Prostate gland (tissue), 2 donors: ENCODE results near the gene JADE2. TPM values are rescaled to one million over a fixed set of nuclear protein-coding genes. Genes with fewer than 3 reads are reported as not detected.
A peak's percentile ranks its signal among the peaks of the same experiment; 100 is the strongest.
"Not testable (repeated sequence)": the region's sequence is repeated elsewhere in the genome, so short reads cannot be mapped to it uniquely, and the experiment has no call there.

Experiments
- DNase-seq: peaks from one replicate; pipeline ENCODE4 v3.0.0-alpha.2; 2019; ENCODE audit warnings: low spot score
- H3K27ac ChIP-seq, 2 donors: fragments of 200-600 bp; sonication (generic); 2 replicates each; pipeline ENCODE4 v1.5.1; 2017 to 2019
- H3K27me3 ChIP-seq: fragments of 200-600 bp; sonication (generic); replicated peaks from 2 replicates; pipeline ENCODE4 v1.5.1; 2019; ENCODE audit not compliant: insufficient read depth
- H3K36me3 ChIP-seq, 2 donors: fragments of 200-600 bp; sonication (generic); 1 replicate in 1 of 2; 2 replicates in 1 of 2; pipeline versions ENCODE4 v1.5.1 to v1.8.1; 2017 to 2019
- H3K4me1 ChIP-seq: fragments of 200-600 bp; sonication (generic); replicated peaks from 2 replicates; pipeline ENCODE4 v1.5.1; 2019
- H3K4me3 ChIP-seq, 2 donors: fragments of 200-600 bp; sonication (generic); 2 replicates each; pipeline ENCODE4 v1.5.1; 2017 to 2019
- H3K9me3 ChIP-seq: fragments of 200-600 bp; sonication (generic); 2 replicates; pipeline ENCODE4 v1.5.1; 2017
- POLR2A ChIP-seq: fragments of 450-650 bp; IDR thresholded peaks from one replicate; pipeline ENCODE4 v1.6.1; 2016; ENCODE audit warnings: antibody characterized with exemption, mild to moderate bottlenecking
- POLR2AphosphoS5 ChIP-seq: sonication (generic); formaldehyde crosslinking; IDR thresholded peaks from one replicate; pipeline ENCODE4 v1.6.1; 2017; ENCODE audit warnings: antibody characterized with exemption
- WGBS: methylation state at CpG from one replicate; pipeline ENCODE4 v1.1.5; 2018; 5-methylcytosine and 5-hydroxymethylcytosine counted together
- intact Hi-C: fragments of 100-400 bp; cut with DNase I; formaldehyde crosslinking; loops from one replicate; pipeline ENCODE4 v1.14.2; 2022
- total RNA-seq, 2 donors: library from RNA; depleted of rRNA; stranded (reverse); fragments of >200 nt; gene quantifications; one replicate each; pipeline ENCODE4 v1.1.0, GENCODE V29; 2016
- TF ChIP-seq, protein P1 (sequence below), 4 experiments: fragments of 200-600 bp in 2 of 4; fragments of 450-650 bp in 2 of 4; sonication (generic) in 2 of 4; IDR thresholded peaks; 1 replicate in 3 of 4; 2 replicates in 1 of 4; pipeline ENCODE4 v1.5.1; 2016 to 2019; ENCODE audit warnings: antibody characterized with exemption in 4 of 4, mild to moderate bottlenecking in 2 of 4, moderate library complexity in 2 of 4

The JADE2 gene
- total RNA-seq, 2 donors from 2014 or later = 63.4 to 87.1 TPM

- H3K4me3 ChIP-seq = no peak overlapping the region
- no peaks in the 10 kb centered on the region for H3K9me3 ChIP-seq
- 76% methylated on average over 13 of the region's 13 CpGs for WGBS
- H3K36me3 ChIP-seq = peaks cover 0 to 2% of the 10 kb centered on the region in 2 donors
- no peaks in the 10 kb centered on the region for H3K27me3 ChIP-seq
- no peak overlapping the region for H3K27ac ChIP-seq
- TF ChIP-seq, protein P1, sequence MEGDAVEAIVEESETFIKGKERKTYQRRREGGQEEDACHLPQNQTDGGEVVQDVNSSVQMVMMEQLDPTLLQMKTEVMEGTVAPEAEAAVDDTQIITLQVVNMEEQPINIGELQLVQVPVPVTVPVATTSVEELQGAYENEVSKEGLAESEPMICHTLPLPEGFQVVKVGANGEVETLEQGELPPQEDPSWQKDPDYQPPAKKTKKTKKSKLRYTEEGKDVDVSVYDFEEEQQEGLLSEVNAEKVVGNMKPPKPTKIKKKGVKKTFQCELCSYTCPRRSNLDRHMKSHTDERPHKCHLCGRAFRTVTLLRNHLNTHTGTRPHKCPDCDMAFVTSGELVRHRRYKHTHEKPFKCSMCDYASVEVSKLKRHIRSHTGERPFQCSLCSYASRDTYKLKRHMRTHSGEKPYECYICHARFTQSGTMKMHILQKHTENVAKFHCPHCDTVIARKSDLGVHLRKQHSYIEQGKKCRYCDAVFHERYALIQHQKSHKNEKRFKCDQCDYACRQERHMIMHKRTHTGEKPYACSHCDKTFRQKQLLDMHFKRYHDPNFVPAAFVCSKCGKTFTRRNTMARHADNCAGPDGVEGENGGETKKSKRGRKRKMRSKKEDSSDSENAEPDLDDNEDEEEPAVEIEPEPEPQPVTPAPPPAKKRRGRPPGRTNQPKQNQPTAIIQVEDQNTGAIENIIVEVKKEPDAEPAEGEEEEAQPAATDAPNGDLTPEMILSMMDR (IDR thresholded peaks at IDR 0.05) = no peak
- no peak for TF ChIP-seq POLR2A
- TF ChIP-seq POLR2AphosphoS5 = no peak
- peaks cover 14% of the 10 kb centered on the region for H3K4me1 ChIP-seq
- DNase-seq = no peak
- intact Hi-C loops = no loop called here
These were observed 25.1 kb downstream of the JADE2 start for GRCh38 chr5:134550271-134551214.

- TF ChIP-seq POLR2AphosphoS5 (no peak), POLR2A (no peak)
- TF ChIP-seq, protein P1 (IDR thresholded peaks at IDR 0.05) = no peak
- 98% methylated on average over 7 of the region's 8 CpGs for WGBS
- Histone ChIP-seq H3K36me3 (peaks cover 0 to 2% of the 10 kb centered on the region in 2 donors), H3K27ac (no peak overlapping the region), H3K9me3 (no peaks in the 10 kb centered on the region), H3K4me1 (peaks cover 14% of the 10 kb centered on the region), H3K27me3 (no peaks in the 10 kb centered on the region), H3K4me3 (no peak overlapping the region)
- no peak for DNase-seq
- intact Hi-C loops = no loop called here
These were observed 26.4 kb downstream of the JADE2 start for GRCh38 chr5:134551901-134552300.

GRCh38 chr5:134552301-134552700, 26.8 kb downstream of the JADE2 start:
- no peak overlapping the region for H3K27ac ChIP-seq
- TF ChIP-seq POLR2AphosphoS5 (no peak), POLR2A (no peak)
- TF ChIP-seq, protein P1 (IDR thresholded peaks at IDR 0.05) = no peak
- no peaks in the 10 kb centered on the region for H3K9me3 ChIP-seq
- peaks cover 0 to 2% of the 10 kb centered on the region in 2 donors for H3K36me3 ChIP-seq
- DNase-seq = no peak
- intact Hi-C loops = no loop called here
- H3K4me1 ChIP-seq = peaks cover 14% of the 10 kb centered on the region
- WGBS = 61% methylated on average over 3 of the region's 3 CpGs
- no peak overlapping the region for H3K4me3 ChIP-seq
- H3K27me3 ChIP-seq = no peaks in the 10 kb centered on the region

DNA sequence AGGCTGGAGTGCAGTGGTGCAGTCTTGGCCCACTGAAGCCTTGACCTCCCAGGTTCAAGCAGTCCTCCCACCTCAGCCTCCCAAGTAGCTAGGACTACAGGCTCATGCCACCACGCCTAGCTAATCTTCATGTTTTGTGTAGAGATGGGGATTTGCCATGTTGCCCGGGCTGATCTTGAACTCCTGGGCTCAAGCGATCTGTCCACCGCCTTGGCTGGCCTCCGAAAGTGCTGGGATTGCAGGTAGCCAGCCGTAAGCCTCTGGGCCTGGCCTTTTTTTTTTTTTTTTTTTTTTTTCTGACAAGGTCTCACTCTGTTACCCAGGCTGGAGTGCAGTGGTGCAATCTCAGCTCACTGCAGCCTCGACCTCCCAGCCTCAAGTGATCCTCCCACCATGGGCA, 27.2 kb downstream of the JADE2 start:
- peaks cover 14% of the 10 kb centered on the region for H3K4me1 ChIP-seq
- H3K27me3 ChIP-seq, intact Hi-C loops, H3K36me3 ChIP-seq, H3K4me3 ChIP-seq, H3K9me3 ChIP-seq, H3K27ac ChIP-seq, DNase-seq: not testable (repeated sequence)
- WGBS = 95% methylated on average over 7 of the region's 7 CpGs

DNA sequence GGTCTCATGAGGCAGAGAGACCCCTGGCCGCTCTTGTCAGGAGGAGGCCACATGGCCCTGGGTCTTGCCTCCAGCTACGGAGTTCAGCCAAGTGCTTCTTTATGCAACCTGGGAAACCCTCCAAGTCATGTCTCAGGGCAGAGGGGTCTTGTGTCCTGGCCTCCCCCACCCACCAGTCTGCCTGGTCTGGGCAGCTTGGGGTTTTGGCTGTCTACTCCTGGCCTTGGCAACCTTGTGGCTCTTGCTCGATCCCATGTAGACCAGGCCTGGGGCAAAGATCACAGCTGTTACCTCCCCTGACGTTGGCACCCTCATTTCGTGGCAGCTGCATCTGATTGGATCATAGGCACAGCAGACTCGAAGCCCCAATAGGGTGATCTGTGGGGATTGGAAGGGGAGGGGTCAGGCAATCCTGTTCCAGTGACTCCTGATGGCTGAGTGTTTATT, 28.4 kb downstream of the JADE2 start:
- Histone ChIP-seq H3K36me3 (peaks cover 0 to 2% of the 10 kb centered on the region in 2 donors), H3K9me3 (no peaks in the 10 kb centered on the region), H3K4me3 (no peak overlapping the region), H3K27me3 (no peaks in the 10 kb centered on the region), H3K27ac (peak overlapping the region; percentile 44 to 69), H3K4me1 (peaks cover 14% of the 10 kb centered on the region)
- DNase-seq = no peak
- TF ChIP-seq POLR2A (no peak), POLR2AphosphoS5 (no peak)
- TF ChIP-seq, protein P1 (IDR thresholded peaks at IDR 0.05) = no peak
- 65% methylated on average over 6 of the region's 6 CpGs for WGBS
- intact Hi-C loops = loop anchor here (2.0 kb wide), 1 partner anchor 29 kb away; the partner anchor contains the start of gene JADE2
